ENCODE measurements around the gene HMCN2.

The HMCN2 gene

GRCh38 chr9:130432362-130432761, 166.8 kb downstream of the HMCN2 start:
- no peak for DNase-seq
- Histone ChIP-seq H3K4me2 (ENCODE audit: low read depth, low read length) (no peak overlapping the region), H3K27me3 (replicated peaks; ENCODE audit: insufficient read depth, low read length) (peaks cover 94% of the 10 kb centered on the region), H4K20me1 (ENCODE audit: insufficient read depth, low read length) (no peaks in the 10 kb centered on the region), H3K4me1 (ENCODE audit: low read length) (no peaks in the 10 kb centered on the region), H3K79me2 (ENCODE audit: low read length) (no peaks in the 10 kb centered on the region), H3F3A (ENCODE audit: insufficient read depth, low read length) (no peaks in the 10 kb centered on the region), H2AFZ (ENCODE audit: low read length) (no peak overlapping the region), H3K9ac (ENCODE audit: low read length) (no peak overlapping the region), H3K9me3 (replicated peaks; ENCODE audit: insufficient read depth, low read length) (no peaks in the 10 kb centered on the region), H3K36me3 (replicated peaks; ENCODE audit: insufficient read depth, low read length) (no peaks in the 10 kb centered on the region), H3K9me2 (replicated peaks; ENCODE audit: insufficient read depth, low read length) (no peaks in the 10 kb centered on the region), H3K4me3 (ENCODE audit: low read length) (no peak overlapping the region), H3K27ac (ENCODE audit: low read length) (no peak overlapping the region)
- TF ChIP-seq, protein P1, sequence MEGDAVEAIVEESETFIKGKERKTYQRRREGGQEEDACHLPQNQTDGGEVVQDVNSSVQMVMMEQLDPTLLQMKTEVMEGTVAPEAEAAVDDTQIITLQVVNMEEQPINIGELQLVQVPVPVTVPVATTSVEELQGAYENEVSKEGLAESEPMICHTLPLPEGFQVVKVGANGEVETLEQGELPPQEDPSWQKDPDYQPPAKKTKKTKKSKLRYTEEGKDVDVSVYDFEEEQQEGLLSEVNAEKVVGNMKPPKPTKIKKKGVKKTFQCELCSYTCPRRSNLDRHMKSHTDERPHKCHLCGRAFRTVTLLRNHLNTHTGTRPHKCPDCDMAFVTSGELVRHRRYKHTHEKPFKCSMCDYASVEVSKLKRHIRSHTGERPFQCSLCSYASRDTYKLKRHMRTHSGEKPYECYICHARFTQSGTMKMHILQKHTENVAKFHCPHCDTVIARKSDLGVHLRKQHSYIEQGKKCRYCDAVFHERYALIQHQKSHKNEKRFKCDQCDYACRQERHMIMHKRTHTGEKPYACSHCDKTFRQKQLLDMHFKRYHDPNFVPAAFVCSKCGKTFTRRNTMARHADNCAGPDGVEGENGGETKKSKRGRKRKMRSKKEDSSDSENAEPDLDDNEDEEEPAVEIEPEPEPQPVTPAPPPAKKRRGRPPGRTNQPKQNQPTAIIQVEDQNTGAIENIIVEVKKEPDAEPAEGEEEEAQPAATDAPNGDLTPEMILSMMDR (IDR thresholded peaks at IDR 0.05; ENCODE audit: low read length), result no peak
- TF ChIP-seq EZH2phosphoT487 (IDR thresholded peaks at IDR 0.05; ENCODE audit: low read length) (no peak), EZH2 (optimal IDR thresholded peaks at IDR 0.05; ENCODE audit: low read depth, low read length) (no peak)

- TF ChIP-seq EZH2phosphoT487 (IDR thresholded peaks at IDR 0.05; ENCODE audit: low read length) (no peak), EZH2 (optimal IDR thresholded peaks at IDR 0.05; ENCODE audit: low read depth, low read length) (no peak)
- TF ChIP-seq, protein P1 (IDR thresholded peaks at IDR 0.05; ENCODE audit: low read length), result no peak
- Histone ChIP-seq H3K4me3 (ENCODE audit: low read length) (no peak overlapping the region), H3K79me2 (ENCODE audit: low read length) (no peaks in the 10 kb centered on the region), H3F3A (ENCODE audit: insufficient read depth, low read length) (no peaks in the 10 kb centered on the region), H3K9me3 (replicated peaks; ENCODE audit: insufficient read depth, low read length) (no peaks in the 10 kb centered on the region), H3K9me2 (replicated peaks; ENCODE audit: insufficient read depth, low read length) (no peaks in the 10 kb centered on the region), H3K4me1 (ENCODE audit: low read length) (no peaks in the 10 kb centered on the region), H3K9ac (ENCODE audit: low read length) (no peak overlapping the region), H3K4me2 (ENCODE audit: low read depth, low read length) (no peak overlapping the region), H2AFZ (ENCODE audit: low read length) (no peak overlapping the region), H3K27me3 (replicated peaks; ENCODE audit: insufficient read depth, low read length) (peaks cover 94% of the 10 kb centered on the region), H3K36me3 (replicated peaks; ENCODE audit: insufficient read depth, low read length) (no peaks in the 10 kb centered on the region), H4K20me1 (ENCODE audit: insufficient read depth, low read length) (no peaks in the 10 kb centered on the region), H3K27ac (ENCODE audit: low read length) (no peak overlapping the region)
- DNase-seq, result no peak
These were observed 167.2 kb downstream of the HMCN2 start for GRCh38 chr9:130432796-130433167.

DNA sequence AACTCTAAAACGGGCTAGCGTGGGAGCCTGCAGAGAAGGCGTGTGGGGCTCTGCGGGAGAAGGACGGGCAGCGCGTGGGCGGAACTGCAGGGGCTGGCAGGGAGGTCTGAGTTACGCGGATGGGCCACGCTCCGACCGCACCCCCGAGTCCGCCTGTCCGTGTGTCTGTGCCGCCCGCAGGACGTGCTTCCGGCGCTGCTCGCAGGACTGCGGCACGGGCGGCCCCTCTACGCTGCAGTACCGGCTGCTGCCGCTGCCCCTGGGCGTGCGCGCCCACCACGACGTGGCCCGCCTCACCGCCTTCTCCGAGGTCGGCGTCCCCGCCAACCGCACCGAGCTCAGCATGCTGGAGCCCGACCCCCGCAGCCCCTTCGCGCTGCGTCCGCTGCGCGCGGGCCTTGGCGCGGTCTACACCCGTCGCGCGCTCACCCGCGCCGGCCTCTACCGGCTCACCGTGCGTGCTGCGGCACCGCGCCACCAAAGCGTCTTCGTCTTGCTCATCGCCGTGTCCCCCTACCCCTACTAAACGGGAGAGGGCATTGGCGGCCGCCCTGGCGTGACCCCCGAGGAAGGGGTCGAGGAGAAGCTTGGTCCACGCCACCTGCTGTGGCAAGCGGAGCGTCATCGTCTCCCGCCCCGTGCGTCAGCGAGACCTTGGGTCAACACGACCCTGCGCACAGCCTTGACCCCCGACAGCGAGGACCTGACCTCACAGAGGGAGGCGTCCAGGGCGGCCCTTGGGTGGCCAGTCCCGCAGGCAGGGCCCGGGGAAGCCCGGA, 167.8 kb downstream of the HMCN2 start:
- Histone ChIP-seq H3K27me3 (replicated peaks; ENCODE audit: insufficient read depth, low read length) (peaks cover 93% of the 10 kb centered on the region), H2AFZ (ENCODE audit: low read length) (no peak overlapping the region), H4K20me1 (ENCODE audit: insufficient read depth, low read length) (no peaks in the 10 kb centered on the region), H3K4me2 (ENCODE audit: low read depth, low read length) (no peak overlapping the region), H3F3A (ENCODE audit: insufficient read depth, low read length) (no peaks in the 10 kb centered on the region), H3K79me2 (ENCODE audit: low read length) (no peaks in the 10 kb centered on the region), H3K27ac (ENCODE audit: low read length) (no peak overlapping the region), H3K4me1 (ENCODE audit: low read length) (no peaks in the 10 kb centered on the region), H3K9ac (ENCODE audit: low read length) (no peak overlapping the region), H3K9me2 (replicated peaks; ENCODE audit: insufficient read depth, low read length) (no peaks in the 10 kb centered on the region), H3K36me3 (replicated peaks; ENCODE audit: insufficient read depth, low read length) (no peaks in the 10 kb centered on the region), H3K4me3 (ENCODE audit: low read length) (no peak overlapping the region), H3K9me3 (replicated peaks; ENCODE audit: insufficient read depth, low read length) (no peaks in the 10 kb centered on the region)
- DNase-seq, result no peak
- TF ChIP-seq, protein P1 (IDR thresholded peaks at IDR 0.05; ENCODE audit: low read length), result no peak
- TF ChIP-seq EZH2 (optimal IDR thresholded peaks at IDR 0.05; ENCODE audit: low read depth, low read length) (no peak), EZH2phosphoT487 (IDR thresholded peaks at IDR 0.05; ENCODE audit: low read length) (no peak)
